WTC11 (cell line): ENCODE data around the gene MRPS18B. TPM values are rescaled to one million over a fixed set of nuclear protein-coding genes. Genes with fewer than 3 reads are reported as not detected.
A peak's percentile ranks its signal among the peaks of the same experiment; 100 is the strongest.

ENCODE experiments used
- ARID4B ChIP-seq: sonication (generic); formaldehyde crosslinking; IDR thresholded peaks from 2 replicates; pipeline ENCODE4 v1.8.0; 2023; ENCODE audit warnings: missing genetic modification reagents, mild to moderate bottlenecking, borderline replicate concordance
- CDX4 ChIP-seq: fragments of 250-450 bp; sonication (Bioruptor Pico); IDR thresholded peaks from 2 replicates; pipeline ENCODE4 v1.9.0; 2021; ENCODE audit warnings: moderate library complexity, mild to moderate bottlenecking, inconsistent platforms, borderline replicate concordance
- EMX1 ChIP-seq: fragments of 250-450 bp; sonication (Bioruptor Pico); IDR thresholded peaks from 2 replicates; pipeline ENCODE4 v1.8.0; 2021; ENCODE audit warnings: mild to moderate bottlenecking
- KAT7 ChIP-seq: sonication (generic); formaldehyde crosslinking; IDR thresholded peaks from 2 replicates; pipeline ENCODE4 v1.8.1; 2023; ENCODE audit warnings: missing genetic modification reagents, mild to moderate bottlenecking, borderline replicate concordance
- MYBL2 ChIP-seq: sonication (generic); formaldehyde crosslinking; IDR thresholded peaks from 2 replicates; pipeline ENCODE4 v1.8.1; 2023; ENCODE audit warnings: mild to moderate bottlenecking, moderate library complexity, missing genetic modification reagents
- NFATC4 ChIP-seq: fragments of 250-450 bp; sonication (Bioruptor Pico); IDR thresholded peaks from 2 replicates; pipeline ENCODE4 v1.9.0; 2021; ENCODE audit warnings: mild to moderate bottlenecking
- RORB ChIP-seq: fragments of 250-450 bp; sonication (Bioruptor Pico); IDR thresholded peaks from 2 replicates; pipeline ENCODE4 v1.9.0; 2021; ENCODE audit warnings: mild to moderate bottlenecking
- TP53 ChIP-seq: sonication (generic); formaldehyde crosslinking; IDR thresholded peaks from 2 replicates; pipeline ENCODE4 v1.8.1; 2023; ENCODE audit warnings: mild to moderate bottlenecking, missing genetic modification reagents
- USF1 ChIP-seq: sonication (generic); formaldehyde crosslinking; IDR thresholded peaks from 2 replicates; pipeline ENCODE4 v1.8.0; 2022; ENCODE audit warnings: mild to moderate bottlenecking, missing genetic modification reagents
- ZNF425 ChIP-seq: fragments of 250-450 bp; sonication (Bioruptor Pico); conservative IDR thresholded peaks from 2 replicates; pipeline ENCODE4 v1.9.0; 2021; ENCODE audit warnings: mild to moderate bottlenecking
- ZNF671 ChIP-seq: fragments of 250-450 bp; sonication (Bioruptor Pico); IDR thresholded peaks from 2 replicates; pipeline ENCODE4 v1.8.0; 2021; ENCODE audit warnings: mild to moderate bottlenecking
- total RNA-seq: library from RNA; stranded (reverse); gene quantifications from 3 replicates; pipeline ENCODE4 v1.2.3, GENCODE V29; 2021
- TF ChIP-seq, protein P1 (sequence below): sonication (generic); formaldehyde crosslinking; IDR thresholded peaks from 2 replicates; pipeline ENCODE4 v1.8.1; 2022; ENCODE audit warnings: missing genetic modification reagents, borderline replicate concordance
- TF ChIP-seq, protein P2 (sequence below): sonication (generic); formaldehyde crosslinking; conservative IDR thresholded peaks from 2 replicates; pipeline ENCODE4 v1.8.1; 2023; ENCODE audit warnings: mild to moderate bottlenecking, low read depth, missing genetic modification reagents, moderate library complexity
- TF ChIP-seq, protein P3 (sequence below): sonication (generic); formaldehyde crosslinking; IDR thresholded peaks from 2 replicates; pipeline ENCODE4 v1.8.1; 2022; ENCODE audit warnings: mild to moderate bottlenecking, missing genetic modification reagents, moderate library complexity, borderline replicate concordance

MRPS18B gene
- total RNA-seq, 1 experiment from 2014 or later, result 67.8 TPM

GRCh38 chr6:30615219-30615957 lies 2.3 kb upstream of the MRPS18B start (continued):
- TF ChIP-seq, protein P1, sequence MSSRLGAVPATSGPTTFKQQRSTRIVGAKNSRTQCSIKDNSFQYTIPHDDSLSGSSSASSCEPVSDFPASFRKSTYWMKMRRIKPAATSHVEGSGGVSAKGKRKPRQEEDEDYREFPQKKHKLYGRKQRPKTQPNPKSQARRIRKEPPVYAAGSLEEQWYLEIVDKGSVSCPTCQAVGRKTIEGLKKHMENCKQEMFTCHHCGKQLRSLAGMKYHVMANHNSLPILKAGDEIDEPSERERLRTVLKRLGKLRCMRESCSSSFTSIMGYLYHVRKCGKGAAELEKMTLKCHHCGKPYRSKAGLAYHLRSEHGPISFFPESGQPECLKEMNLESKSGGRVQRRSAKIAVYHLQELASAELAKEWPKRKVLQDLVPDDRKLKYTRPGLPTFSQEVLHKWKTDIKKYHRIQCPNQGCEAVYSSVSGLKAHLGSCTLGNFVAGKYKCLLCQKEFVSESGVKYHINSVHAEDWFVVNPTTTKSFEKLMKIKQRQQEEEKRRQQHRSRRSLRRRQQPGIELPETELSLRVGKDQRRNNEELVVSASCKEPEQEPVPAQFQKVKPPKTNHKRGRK (CRISPR knock-in tag), result no peak
- TF ChIP-seq ZNF425 (CRISPR knock-in tag) (peak; percentile 95), CDX4 (peak; percentile 92), TP53 (no peak), ZNF671 (CRISPR knock-in tag) (peak; percentile 86; the same call in 1 of the 2 replicates), ARID4B (CRISPR knock-in tag) (no peak), KAT7 (0 out of 2 replicates have a peak, but pooled peaks have one; percentile 12), EMX1 (CRISPR knock-in tag) (peak; percentile 95), RORB (peak; percentile 95), MYBL2 (CRISPR knock-in tag) (0 out of 2 replicates have a peak, but pooled peaks have one; percentile 19), USF1 (CRISPR knock-in tag) (no peak), NFATC4 (peak; percentile 88)
- TF ChIP-seq, protein P2, sequence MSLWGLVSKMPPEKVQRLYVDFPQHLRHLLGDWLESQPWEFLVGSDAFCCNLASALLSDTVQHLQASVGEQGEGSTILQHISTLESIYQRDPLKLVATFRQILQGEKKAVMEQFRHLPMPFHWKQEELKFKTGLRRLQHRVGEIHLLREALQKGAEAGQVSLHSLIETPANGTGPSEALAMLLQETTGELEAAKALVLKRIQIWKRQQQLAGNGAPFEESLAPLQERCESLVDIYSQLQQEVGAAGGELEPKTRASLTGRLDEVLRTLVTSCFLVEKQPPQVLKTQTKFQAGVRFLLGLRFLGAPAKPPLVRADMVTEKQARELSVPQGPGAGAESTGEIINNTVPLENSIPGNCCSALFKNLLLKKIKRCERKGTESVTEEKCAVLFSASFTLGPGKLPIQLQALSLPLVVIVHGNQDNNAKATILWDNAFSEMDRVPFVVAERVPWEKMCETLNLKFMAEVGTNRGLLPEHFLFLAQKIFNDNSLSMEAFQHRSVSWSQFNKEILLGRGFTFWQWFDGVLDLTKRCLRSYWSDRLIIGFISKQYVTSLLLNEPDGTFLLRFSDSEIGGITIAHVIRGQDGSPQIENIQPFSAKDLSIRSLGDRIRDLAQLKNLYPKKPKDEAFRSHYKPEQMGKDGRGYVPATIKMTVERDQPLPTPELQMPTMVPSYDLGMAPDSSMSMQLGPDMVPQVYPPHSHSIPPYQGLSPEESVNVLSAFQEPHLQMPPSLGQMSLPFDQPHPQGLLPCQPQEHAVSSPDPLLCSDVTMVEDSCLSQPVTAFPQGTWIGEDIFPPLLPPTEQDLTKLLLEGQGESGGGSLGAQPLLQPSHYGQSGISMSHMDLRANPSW (CRISPR knock-in tag), result no peak
- TF ChIP-seq, protein P3, sequence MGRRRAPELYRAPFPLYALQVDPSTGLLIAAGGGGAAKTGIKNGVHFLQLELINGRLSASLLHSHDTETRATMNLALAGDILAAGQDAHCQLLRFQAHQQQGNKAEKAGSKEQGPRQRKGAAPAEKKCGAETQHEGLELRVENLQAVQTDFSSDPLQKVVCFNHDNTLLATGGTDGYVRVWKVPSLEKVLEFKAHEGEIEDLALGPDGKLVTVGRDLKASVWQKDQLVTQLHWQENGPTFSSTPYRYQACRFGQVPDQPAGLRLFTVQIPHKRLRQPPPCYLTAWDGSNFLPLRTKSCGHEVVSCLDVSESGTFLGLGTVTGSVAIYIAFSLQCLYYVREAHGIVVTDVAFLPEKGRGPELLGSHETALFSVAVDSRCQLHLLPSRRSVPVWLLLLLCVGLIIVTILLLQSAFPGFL (CRISPR knock-in tag), result 0 out of 2 replicates have a peak, but pooled peaks have one; percentile 35
